Suppressor macrophage treated with lipopolysaccharide for 4 hours (primary cell): ENCODE data around the gene TMEM266.
"Not testable (repeated sequence)": the region's sequence is repeated elsewhere in the genome, so short reads cannot be mapped to it uniquely, and the experiment has no call there.

Source experiments
- DNase-seq: peaks from one replicate; pipeline ENCODE4 v3.0.0-alpha.2; 2020

The TMEM266 gene

GRCh38 chr15:76059320-76060117 lies at the start of gene TMEM266:
TMEM266 (plus strand) TSS chr15:76059985; CDS start chr15:76134264, 74,279 bp downstream.
- DNase-seq: peak; percentile 63

GRCh38 chr15:76010613-76011012 lies 49.2 kb upstream of the TMEM266 start:
- no peak for DNase-seq

GRCh38 chr15:76011627-76012551 lies 47.9 kb upstream of the TMEM266 start, which contains the start of gene NRG4:
NRG4 (minus strand) TSS chr15:76012424; CDS start chr15:76011230, 1,194 bp downstream.
- DNase-seq: no peak

GRCh38 chr15:76013470-76013869 lies 46.3 kb upstream of the TMEM266 start:
- not testable (repeated sequence) for DNase-seq

GRCh38 chr15:76024021-76024768 lies 35.6 kb upstream of the TMEM266 start:
- DNase-seq: no peak

- no peak for DNase-seq
Observed at GRCh38 chr15:76032046-76032445, 27.7 kb upstream of the TMEM266 start.

- no peak for DNase-seq
Observed at GRCh38 chr15:76033438-76033837, 26.3 kb upstream of the TMEM266 start.

GRCh38 chr15:76034111-76034510 lies 25.7 kb upstream of the TMEM266 start:
- no peak for DNase-seq

GRCh38 chr15:76035593-76035992 lies 24.2 kb upstream of the TMEM266 start:
- no peak for DNase-seq

- DNase-seq: no peak
Observed at GRCh38 chr15:76038512-76038911, 21.3 kb upstream of the TMEM266 start.

GRCh38 chr15:76054201-76054600 lies 5.6 kb upstream of the TMEM266 start:
- not testable (repeated sequence) for DNase-seq

- DNase-seq: peak; percentile 50
Observed at GRCh38 chr15:76056931-76057330, 2.9 kb upstream of the TMEM266 start.

GRCh38 chr15:76057332-76058000 lies 2.3 kb upstream of the TMEM266 start:
- DNase-seq: peak; percentile 71

GRCh38 chr15:76058714-76059319 lies 968 bp upstream of the TMEM266 start:
- peak; percentile 60 for DNase-seq

- DNase-seq: peak; percentile 40
Observed at GRCh38 chr15:76060118-76060989, 569 bp downstream of the TMEM266 start.

GRCh38 chr15:76061700-76062099 lies 1.9 kb downstream of the TMEM266 start:
- no peak for DNase-seq

GRCh38 chr15:76062286-76062685 lies 2.5 kb downstream of the TMEM266 start:
- DNase-seq: peak; percentile 52

GRCh38 chr15:76064375-76064774 lies 4.6 kb downstream of the TMEM266 start:
- DNase-seq: no peak

GRCh38 chr15:76065245-76065644 lies 5.5 kb downstream of the TMEM266 start:
- peak; percentile 89 for DNase-seq

- DNase-seq: no peak
Observed at GRCh38 chr15:76065793-76066192, 6.0 kb downstream of the TMEM266 start.

GRCh38 chr15:76070192-76070591 lies 10.4 kb downstream of the TMEM266 start:
- DNase-seq: no peak
